ENCODE results near the gene SNRPE. TPM values are rescaled to one million over a fixed set of nuclear protein-coding genes. Genes with fewer than 3 reads are reported as not detected.

SNRPE gene
- total RNA-seq, 1 experiment from 2014 or later = 326 TPM

GRCh38 chr1:203899353-203899716, 37.9 kb downstream of the SNRPE start:
- no peak overlapping the region for H3K27ac ChIP-seq (ENCODE audit: insufficient read length, low read depth, low read length)
- H3K14ac ChIP-seq (ENCODE audit: insufficient read depth, low read length) = no peak overlapping the region
- H4K8ac ChIP-seq (replicated peaks; ENCODE audit: insufficient read length, low read depth, low read length) = no peak overlapping the region
- Mint-ChIP-seq H3K9me3 (peaks cover 18 to 28% of the 10 kb centered on the region in 2 experiments), H3K27me3 (ENCODE audit: low read depth) (no peaks in the 10 kb centered on the region), H3K4me1 (no peaks in the 10 kb centered on the region), H3K27ac (no peak overlapping the region), H3K36me3 (ENCODE audit: insufficient read depth in 1 of 3, low read depth in 3 of 3) (peaks cover 7 to 19% (median 10%) of the 10 kb centered on the region in 3 experiments), H3K4me3 (no peak overlapping the region)
- H2BK15ac ChIP-seq (ENCODE audit: low read depth, low read length) = no peak overlapping the region
- TF ChIP-seq, protein P1, sequence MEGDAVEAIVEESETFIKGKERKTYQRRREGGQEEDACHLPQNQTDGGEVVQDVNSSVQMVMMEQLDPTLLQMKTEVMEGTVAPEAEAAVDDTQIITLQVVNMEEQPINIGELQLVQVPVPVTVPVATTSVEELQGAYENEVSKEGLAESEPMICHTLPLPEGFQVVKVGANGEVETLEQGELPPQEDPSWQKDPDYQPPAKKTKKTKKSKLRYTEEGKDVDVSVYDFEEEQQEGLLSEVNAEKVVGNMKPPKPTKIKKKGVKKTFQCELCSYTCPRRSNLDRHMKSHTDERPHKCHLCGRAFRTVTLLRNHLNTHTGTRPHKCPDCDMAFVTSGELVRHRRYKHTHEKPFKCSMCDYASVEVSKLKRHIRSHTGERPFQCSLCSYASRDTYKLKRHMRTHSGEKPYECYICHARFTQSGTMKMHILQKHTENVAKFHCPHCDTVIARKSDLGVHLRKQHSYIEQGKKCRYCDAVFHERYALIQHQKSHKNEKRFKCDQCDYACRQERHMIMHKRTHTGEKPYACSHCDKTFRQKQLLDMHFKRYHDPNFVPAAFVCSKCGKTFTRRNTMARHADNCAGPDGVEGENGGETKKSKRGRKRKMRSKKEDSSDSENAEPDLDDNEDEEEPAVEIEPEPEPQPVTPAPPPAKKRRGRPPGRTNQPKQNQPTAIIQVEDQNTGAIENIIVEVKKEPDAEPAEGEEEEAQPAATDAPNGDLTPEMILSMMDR (conservative IDR thresholded peaks at IDR 0.05) = no peak
- H3K4me2 ChIP-seq (ENCODE audit: insufficient read depth, insufficient read length, low read length) = no peak overlapping the region
- H3K4ac ChIP-seq (ENCODE audit: low read depth, low read length) = no peak overlapping the region
- no peaks in the 10 kb centered on the region for H3K27me3 ChIP-seq (ENCODE audit: insufficient read depth, low read length)
- no peak overlapping the region for H4K5ac ChIP-seq (ENCODE audit: insufficient read length, low read depth, low read length)
- H2BK120ac ChIP-seq (ENCODE audit: low read depth, low read length, poor library complexity, severe bottlenecking) = no peak overlapping the region
- no peak overlapping the region for H3T11ph ChIP-seq (ENCODE audit: low read length)
- H3K18ac ChIP-seq (ENCODE audit: insufficient read length, low read depth, low read length) = no peak overlapping the region
- no peak overlapping the region for H2BK12ac ChIP-seq (ENCODE audit: insufficient read length, low read depth, low read length)
- no peak overlapping the region for H2AFZ ChIP-seq (ENCODE audit: low read length)
- H4K91ac ChIP-seq (ENCODE audit: insufficient read length, low read depth, low read length) = no peak overlapping the region
- no peak for DNase-seq
- no peaks in the 10 kb centered on the region for H3K4me1 ChIP-seq (ENCODE audit: insufficient read depth, low read length)
- no peak overlapping the region for H3K23ac ChIP-seq (ENCODE audit: insufficient read length, low read depth, low read length)
- no peaks in the 10 kb centered on the region for H3K23me2 ChIP-seq (ENCODE audit: insufficient read length, low read depth, low read length, poor library complexity, severe bottlenecking)
- WGBS (ENCODE audit: extremely low coverage, insufficient read length, low lambda C conversion rate) = no CpG with 5 or more reads among the region's 1 CpG
- H3K79me2 ChIP-seq (ENCODE audit: insufficient read depth, low read length) = no peaks in the 10 kb centered on the region
- H3K9ac ChIP-seq (ENCODE audit: extremely low read depth, insufficient read length, low read length) = no peak overlapping the region
- H2BK5ac ChIP-seq (ENCODE audit: insufficient read length, low read length) = no peak overlapping the region
- H3K9me3 ChIP-seq (ENCODE audit: control insufficient read depth, low read depth, low read length) = no peaks in the 10 kb centered on the region
- no peaks in the 10 kb centered on the region for H4K20me1 ChIP-seq (ENCODE audit: control insufficient read depth, insufficient read depth, insufficient read length)
- H3K79me1 ChIP-seq (ENCODE audit: insufficient read depth, low read depth, low read length, poor library complexity, severe bottlenecking) = no peaks in the 10 kb centered on the region
- H2BK20ac ChIP-seq (ENCODE audit: low read depth, low read length, poor library complexity, severe bottlenecking) = no peak overlapping the region
- H2AK5ac ChIP-seq (ENCODE audit: insufficient read length, low read length) = no peak overlapping the region
- H3K56ac ChIP-seq (ENCODE audit: insufficient read length, low read depth, low read length) = no peak overlapping the region

Data from H9 (cell line).